Fibroblast of the aortic adventitia (primary cell): ENCODE measurements around the gene CDON. TPM values are rescaled to one million over a fixed set of nuclear protein-coding genes. Genes with fewer than 3 reads are reported as not detected.
A peak's percentile ranks its signal among the peaks of the same experiment; 100 is the strongest.

Experiments used
- DNase-seq: peaks from one replicate; pipeline ENCODE4 v3.0.0-alpha.2; 2010; ENCODE audit warnings: low read depth
- H3K4me3 ChIP-seq: 2 replicates; pipeline ENCODE4 v1.5.1; 2011; ENCODE audit warnings: low read depth, mild to moderate bottlenecking, control low read depth, low read length, moderate library complexity
- total RNA-seq: library from RNA; depleted of rRNA; stranded (reverse); fragments of >200 nt; gene quantifications from 2 replicates; pipeline ENCODE4 v1.2.3, GENCODE V29; 2012; ENCODE audit warnings: low replicate concordance
- TF ChIP-seq, protein P1 (sequence below): IDR thresholded peaks from 2 replicates; pipeline ENCODE4 v1.5.1; 2011; ENCODE audit warnings: mild to moderate bottlenecking, low read length, control low read depth, inconsistent platforms; ENCODE audit not compliant: insufficient read depth

The CDON gene
- total RNA-seq, 1 donor, result 54.4 TPM

DNA sequence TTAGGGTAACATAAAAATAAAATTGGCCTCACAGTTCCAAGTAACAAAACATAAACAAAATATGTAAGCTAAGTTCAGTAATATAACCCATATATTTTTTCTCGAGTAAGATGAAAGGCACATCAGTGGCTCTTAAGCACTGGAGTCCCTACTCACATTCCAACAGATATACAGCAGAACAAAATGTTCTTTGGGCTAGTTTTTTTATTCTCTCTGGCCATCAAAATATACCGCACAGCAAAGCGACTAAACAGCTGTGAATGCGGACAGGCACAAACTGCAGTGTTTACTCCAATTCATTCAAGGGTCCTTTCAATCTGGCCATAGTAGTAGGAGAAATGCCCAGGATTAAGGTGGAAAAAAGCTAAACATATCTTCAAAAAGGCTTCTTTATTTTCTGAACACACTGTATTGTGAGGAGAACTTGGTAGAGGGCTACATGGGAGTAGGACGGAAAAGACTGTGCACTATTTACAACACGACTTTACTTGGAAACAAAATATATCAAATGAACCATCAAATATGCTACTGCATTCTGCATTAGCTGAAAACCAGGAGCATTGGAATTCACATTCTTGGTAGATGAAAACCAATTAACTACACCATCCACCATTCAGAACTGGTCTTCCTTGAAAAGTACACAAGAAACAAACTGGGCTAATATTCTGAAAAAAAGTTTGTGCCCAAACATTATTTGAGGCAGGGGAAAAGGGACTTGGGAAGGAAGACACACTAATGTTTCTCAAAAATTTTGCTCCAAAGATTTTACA lies 4.4 kb downstream of the CDON start:
- H3K4me3 ChIP-seq, result no peak overlapping the region
- TF ChIP-seq, protein P1, sequence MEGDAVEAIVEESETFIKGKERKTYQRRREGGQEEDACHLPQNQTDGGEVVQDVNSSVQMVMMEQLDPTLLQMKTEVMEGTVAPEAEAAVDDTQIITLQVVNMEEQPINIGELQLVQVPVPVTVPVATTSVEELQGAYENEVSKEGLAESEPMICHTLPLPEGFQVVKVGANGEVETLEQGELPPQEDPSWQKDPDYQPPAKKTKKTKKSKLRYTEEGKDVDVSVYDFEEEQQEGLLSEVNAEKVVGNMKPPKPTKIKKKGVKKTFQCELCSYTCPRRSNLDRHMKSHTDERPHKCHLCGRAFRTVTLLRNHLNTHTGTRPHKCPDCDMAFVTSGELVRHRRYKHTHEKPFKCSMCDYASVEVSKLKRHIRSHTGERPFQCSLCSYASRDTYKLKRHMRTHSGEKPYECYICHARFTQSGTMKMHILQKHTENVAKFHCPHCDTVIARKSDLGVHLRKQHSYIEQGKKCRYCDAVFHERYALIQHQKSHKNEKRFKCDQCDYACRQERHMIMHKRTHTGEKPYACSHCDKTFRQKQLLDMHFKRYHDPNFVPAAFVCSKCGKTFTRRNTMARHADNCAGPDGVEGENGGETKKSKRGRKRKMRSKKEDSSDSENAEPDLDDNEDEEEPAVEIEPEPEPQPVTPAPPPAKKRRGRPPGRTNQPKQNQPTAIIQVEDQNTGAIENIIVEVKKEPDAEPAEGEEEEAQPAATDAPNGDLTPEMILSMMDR, result no peak
- no peak for DNase-seq

DNA sequence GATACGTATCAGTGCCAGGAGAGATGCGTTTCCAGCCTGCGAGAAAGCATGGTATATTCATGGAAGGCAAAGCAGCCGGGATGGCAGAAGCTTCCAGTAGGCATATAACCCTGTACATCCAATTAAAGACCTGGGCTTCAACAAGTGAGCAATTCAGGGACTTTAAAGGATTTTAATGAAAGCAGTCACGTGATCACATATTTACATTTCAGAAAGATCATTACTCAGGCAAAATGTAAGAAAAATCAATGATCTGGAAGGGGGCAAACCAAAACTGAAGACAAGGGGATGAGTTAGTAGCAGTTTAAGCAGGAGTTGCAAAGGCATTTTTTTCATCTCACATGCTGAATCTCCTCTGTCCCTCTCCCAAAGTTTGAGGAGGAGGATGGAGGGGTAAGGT lies 7.8 kb downstream of the CDON start:
- TF ChIP-seq, protein P1, result no peak
- H3K4me3 ChIP-seq, result no peak overlapping the region
- DNase-seq, result no peak

- H3K4me3 ChIP-seq, result no peak overlapping the region
- TF ChIP-seq, protein P1, result no peak
- no peak for DNase-seq
Observed at GRCh38 chr11:126054408-126054807, 8.3 kb downstream of the CDON start.

GRCh38 chr11:126053415-126054286 lies 9.0 kb downstream of the CDON start:
- H3K4me3 ChIP-seq, result no peak overlapping the region
- TF ChIP-seq, protein P1, result no peak
- DNase-seq, result peak; percentile 37

- DNase-seq, result no peak
- no peak overlapping the region for H3K4me3 ChIP-seq
- TF ChIP-seq, protein P1, result no peak
Observed at GRCh38 chr11:126051117-126051516, 11.5 kb downstream of the CDON start.

DNA sequence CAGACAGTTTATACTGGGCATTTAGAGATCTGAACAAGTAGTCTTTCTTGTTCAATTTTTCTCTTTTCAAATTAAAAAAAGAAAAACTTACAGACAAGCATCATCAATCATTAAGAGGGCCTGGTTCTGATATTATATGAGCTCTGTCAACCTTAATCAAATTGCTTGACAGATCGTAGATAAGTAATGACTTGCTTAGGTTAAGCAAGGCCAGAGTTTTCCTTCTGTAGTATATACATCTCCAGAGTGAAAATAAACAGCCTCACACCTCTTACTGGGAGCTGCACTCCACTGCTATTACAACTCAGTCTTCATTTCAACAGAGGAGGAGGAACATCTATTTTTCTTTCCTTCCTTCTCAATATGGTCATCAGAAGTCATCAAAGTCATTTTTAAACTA lies 13.5 kb downstream of the CDON start:
- TF ChIP-seq, protein P1, result no peak
- no peak for DNase-seq
- no peak overlapping the region for H3K4me3 ChIP-seq
